HEK293 (cell line): Measurements from ENCODE around the gene RDH12.

ENCODE experiments used
- ZNF311 ChIP-seq: fragments of 450-650 bp; formaldehyde crosslinking; IDR thresholded peaks from 2 replicates; pipeline ENCODE4 v1.5.1; 2017; ENCODE audit warnings: missing biosample characterization, missing genetic modification characterization, borderline replicate concordance
- TF ChIP-seq, protein P1 (sequence below): fragments of 450-650 bp; formaldehyde crosslinking; IDR thresholded peaks from 2 replicates; pipeline ENCODE4 v1.5.1; 2016; ENCODE audit warnings: missing biosample characterization, missing genetic modification characterization

DNA sequence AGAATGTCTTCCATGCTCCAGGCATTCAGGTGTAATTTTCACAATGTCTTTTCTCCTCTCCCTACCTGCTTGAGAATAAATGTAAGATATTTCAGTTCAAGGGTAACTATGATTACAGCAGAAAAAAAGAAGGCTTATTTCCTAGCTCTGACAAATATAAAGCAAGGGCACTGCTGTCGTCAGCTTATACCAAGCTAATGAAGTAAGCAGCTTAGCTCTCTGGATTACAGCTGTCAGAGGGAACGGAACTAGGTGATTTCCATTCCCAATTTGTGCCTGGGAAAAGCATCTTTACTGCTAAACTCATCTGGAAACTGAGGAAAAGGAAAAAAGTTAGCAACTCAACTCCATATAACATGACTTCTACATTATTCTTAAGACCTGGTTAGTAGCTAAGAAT lies 58.2 kb downstream of the RDH12 start:
- TF ChIP-seq, protein P1, sequence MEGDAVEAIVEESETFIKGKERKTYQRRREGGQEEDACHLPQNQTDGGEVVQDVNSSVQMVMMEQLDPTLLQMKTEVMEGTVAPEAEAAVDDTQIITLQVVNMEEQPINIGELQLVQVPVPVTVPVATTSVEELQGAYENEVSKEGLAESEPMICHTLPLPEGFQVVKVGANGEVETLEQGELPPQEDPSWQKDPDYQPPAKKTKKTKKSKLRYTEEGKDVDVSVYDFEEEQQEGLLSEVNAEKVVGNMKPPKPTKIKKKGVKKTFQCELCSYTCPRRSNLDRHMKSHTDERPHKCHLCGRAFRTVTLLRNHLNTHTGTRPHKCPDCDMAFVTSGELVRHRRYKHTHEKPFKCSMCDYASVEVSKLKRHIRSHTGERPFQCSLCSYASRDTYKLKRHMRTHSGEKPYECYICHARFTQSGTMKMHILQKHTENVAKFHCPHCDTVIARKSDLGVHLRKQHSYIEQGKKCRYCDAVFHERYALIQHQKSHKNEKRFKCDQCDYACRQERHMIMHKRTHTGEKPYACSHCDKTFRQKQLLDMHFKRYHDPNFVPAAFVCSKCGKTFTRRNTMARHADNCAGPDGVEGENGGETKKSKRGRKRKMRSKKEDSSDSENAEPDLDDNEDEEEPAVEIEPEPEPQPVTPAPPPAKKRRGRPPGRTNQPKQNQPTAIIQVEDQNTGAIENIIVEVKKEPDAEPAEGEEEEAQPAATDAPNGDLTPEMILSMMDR: no peak
- no peak for TF ChIP-seq ZNF311 (tag by site-specific recombination)
